Vagina (tissue), 2 donors: Measurements from ENCODE around the gene ARID5B. TPM values are rescaled to one million over a fixed set of nuclear protein-coding genes. Genes with fewer than 3 reads are reported as not detected.

Experiments
- DNase-seq, 2 donors: peaks; one replicate each; pipeline ENCODE4 v3.0.0-alpha.2; 2017; ENCODE audit errors: extremely low spot score in 2 of 2
- H3K27ac ChIP-seq: fragments of 200-600 bp; sonication (generic); one replicate; pipeline ENCODE4 v1.5.1; 2019
- H3K27me3 ChIP-seq: fragments of 200-600 bp; sonication (generic); one replicate; pipeline ENCODE4 v1.5.1; 2019
- H3K36me3 ChIP-seq, 2 donors: fragments of 200-600 bp; sonication (generic); one replicate each; pipeline ENCODE4 v1.5.1; 2017 to 2019
- H3K4me1 ChIP-seq: fragments of 200-600 bp; sonication (generic); one replicate; pipeline ENCODE4 v1.5.1; 2019
- H3K4me3 ChIP-seq, 2 donors: fragments of 200-600 bp; sonication (generic); 1 replicate in 1 of 2; 2 replicates in 1 of 2; pipeline ENCODE4 v1.5.1; 2016 to 2019
- H3K9me3 ChIP-seq: fragments of 200-600 bp; sonication (generic); one replicate; pipeline ENCODE4 v1.5.1; 2019
- CTCF ChIP-seq, 3 experiments: fragments of 450-650 bp in 2 of 3; fragments of 200-600 bp in 1 of 3; sonication (generic) in 1 of 3; IDR thresholded peaks; one replicate each; pipeline ENCODE4 v1.5.1; 2017 to 2019; ENCODE audit warnings: antibody characterized with exemption in 3 of 3, mild to moderate bottlenecking in 2 of 3, moderate library complexity in 2 of 3
- POLR2A ChIP-seq, 2 donors: fragments of 450-650 bp; IDR thresholded peaks; one replicate each; pipeline ENCODE4 v1.6.1; 2017; ENCODE audit warnings: antibody characterized with exemption in 2 of 2, mild to moderate bottlenecking in 2 of 2, moderate library complexity in 2 of 2
- POLR2AphosphoS5 ChIP-seq, 2 donors: sonication (generic); formaldehyde crosslinking; IDR thresholded peaks; one replicate each; pipeline ENCODE4 v1.9.0; 2017; ENCODE audit warnings: antibody characterized with exemption in 2 of 2, mild to moderate bottlenecking in 2 of 2, low read depth in 1 of 2; ENCODE audit not compliant: insufficient read depth in 1 of 2
- intact Hi-C: fragments of 100-400 bp; cut with DNase I; formaldehyde crosslinking; loops from one replicate; pipeline ENCODE4 v1.15.1; 2023
- total RNA-seq: library from RNA; depleted of rRNA; stranded (reverse); fragments of >200 nt; gene quantifications from one replicate; pipeline ENCODE4 v1.2.3, GENCODE V29; 2016

Gene ARID5B
- total RNA-seq, 1 donor from 2014 or later: 75.9 TPM

- no peak for TF ChIP-seq POLR2AphosphoS5 (IDR thresholded peaks at IDR 0.05; ENCODE audit: insufficient read depth in 1 of 2, low read depth in 1 of 2)
- TF ChIP-seq CTCF (IDR thresholded peaks at IDR 0.05): no peak
- TF ChIP-seq POLR2A (IDR thresholded peaks at IDR 0.05): no peak
- DNase-seq: no peak
- Histone ChIP-seq H3K4me1 (peaks cover 11% of the 10 kb centered on the region), H3K27me3 (no peaks in the 10 kb centered on the region), H3K36me3 (no peaks in the 10 kb centered on the region), H3K27ac (no peak overlapping the region), H3K9me3 (no peaks in the 10 kb centered on the region), H3K4me3 (no peak overlapping the region)
- intact Hi-C loops: no loop called here
Observed at GRCh38 chr10:62116896-62117295, 215.4 kb downstream of the ARID5B start.

GRCh38 chr10:62121187-62121530, 219.7 kb downstream of the ARID5B start:
- H3K36me3 ChIP-seq: no peaks in the 10 kb centered on the region
- H3K4me1 ChIP-seq: no peaks in the 10 kb centered on the region
- H3K27me3 ChIP-seq: no peaks in the 10 kb centered on the region
- no peaks in the 10 kb centered on the region for H3K9me3 ChIP-seq
- TF ChIP-seq CTCF (IDR thresholded peaks at IDR 0.05): no peak
- no peak for TF ChIP-seq POLR2A (IDR thresholded peaks at IDR 0.05)
- no peak for TF ChIP-seq POLR2AphosphoS5 (IDR thresholded peaks at IDR 0.05; ENCODE audit: insufficient read depth in 1 of 2, low read depth in 1 of 2)
- intact Hi-C loops: no loop called here
- H3K27ac ChIP-seq: no peak overlapping the region
- DNase-seq: no peak
- no peak overlapping the region for H3K4me3 ChIP-seq

DNA sequence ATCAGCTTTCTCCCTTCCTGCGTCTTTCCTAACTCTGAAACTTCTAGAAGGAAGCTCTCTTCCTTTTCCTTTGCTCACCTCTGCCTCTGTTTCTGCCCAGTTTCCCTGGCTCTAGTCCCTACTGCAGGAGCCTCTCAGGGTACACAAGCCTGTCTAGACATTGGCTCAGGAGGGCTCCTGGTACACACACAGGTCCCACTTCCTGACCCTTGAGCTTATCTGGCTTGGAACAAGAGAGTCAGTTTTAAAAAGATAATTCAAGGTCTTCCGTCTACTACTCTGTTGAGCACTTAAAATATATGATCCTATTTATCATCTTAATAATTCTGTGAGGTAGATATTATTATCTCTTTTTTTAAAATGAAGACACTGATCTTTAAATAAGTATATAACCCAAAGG, 226.5 kb downstream of the ARID5B start:
- Histone ChIP-seq H3K27ac (no peak overlapping the region), H3K4me3 (no peak overlapping the region), H3K9me3 (no peaks in the 10 kb centered on the region), H3K4me1 (no peaks in the 10 kb centered on the region), H3K27me3 (no peaks in the 10 kb centered on the region), H3K36me3 (no peaks in the 10 kb centered on the region)
- no peak for TF ChIP-seq POLR2A (IDR thresholded peaks at IDR 0.05)
- intact Hi-C loops: no loop called here
- no peak for DNase-seq

- H3K27me3 ChIP-seq: no peaks in the 10 kb centered on the region
- H3K27ac ChIP-seq: no peak overlapping the region
- H3K4me3 ChIP-seq: no peak overlapping the region
- intact Hi-C loops: no loop called here
- no peak for DNase-seq
- no peak for TF ChIP-seq CTCF (IDR thresholded peaks at IDR 0.05)
- peak in 1 of 2 donors; percentile 66 for TF ChIP-seq POLR2AphosphoS5 (IDR thresholded peaks at IDR 0.05; ENCODE audit: insufficient read depth in 1 of 2, low read depth in 1 of 2)
- no peak for TF ChIP-seq POLR2A (IDR thresholded peaks at IDR 0.05)
- H3K4me1 ChIP-seq: no peaks in the 10 kb centered on the region
- H3K36me3 ChIP-seq: no peaks in the 10 kb centered on the region
- no peaks in the 10 kb centered on the region for H3K9me3 ChIP-seq
Observed at GRCh38 chr10:62130948-62131347, 229.4 kb downstream of the ARID5B start.

DNA sequence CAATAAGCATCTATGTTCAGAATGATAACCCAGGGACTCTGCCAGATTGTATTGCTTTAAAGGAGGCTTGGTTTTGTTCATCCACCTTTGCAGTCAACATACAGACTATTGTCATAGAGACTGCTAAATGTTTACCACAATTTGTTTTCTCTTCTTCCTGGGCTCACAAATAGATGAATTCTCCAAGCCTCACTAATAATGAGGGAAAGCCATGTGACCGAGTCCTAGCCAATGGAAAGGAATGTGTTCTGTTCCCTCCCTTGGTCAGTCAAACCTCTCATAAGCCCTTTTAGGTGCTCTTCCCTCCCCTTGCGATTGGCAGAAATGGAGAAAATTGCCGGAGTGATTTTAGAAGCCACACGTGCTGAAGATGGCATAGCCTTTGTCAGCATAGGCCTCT, 230.2 kb downstream of the ARID5B start:
- Histone ChIP-seq H3K9me3 (no peaks in the 10 kb centered on the region), H3K27ac (no peak overlapping the region), H3K4me1 (no peaks in the 10 kb centered on the region), H3K27me3 (no peaks in the 10 kb centered on the region), H3K4me3 (no peak overlapping the region), H3K36me3 (no peaks in the 10 kb centered on the region)
- intact Hi-C loops: no loop called here
- no peak for TF ChIP-seq POLR2A (IDR thresholded peaks at IDR 0.05)
- no peak for TF ChIP-seq POLR2AphosphoS5 (IDR thresholded peaks at IDR 0.05; ENCODE audit: insufficient read depth in 1 of 2, low read depth in 1 of 2)
- TF ChIP-seq CTCF (IDR thresholded peaks at IDR 0.05): no peak
- DNase-seq: no peak

GRCh38 chr10:62133618-62134017, 232.1 kb downstream of the ARID5B start:
- intact Hi-C loops: no loop called here
- H3K27me3 ChIP-seq: no peaks in the 10 kb centered on the region
- no peak for DNase-seq
- H3K9me3 ChIP-seq: no peaks in the 10 kb centered on the region
- no peaks in the 10 kb centered on the region for H3K36me3 ChIP-seq
- H3K4me1 ChIP-seq: no peaks in the 10 kb centered on the region
- TF ChIP-seq POLR2A (IDR thresholded peaks at IDR 0.05): no peak
- TF ChIP-seq POLR2AphosphoS5 (IDR thresholded peaks at IDR 0.05; ENCODE audit: insufficient read depth in 1 of 2, low read depth in 1 of 2): no peak
- TF ChIP-seq CTCF (IDR thresholded peaks at IDR 0.05): no peak
- H3K27ac ChIP-seq: no peak overlapping the region
- H3K4me3 ChIP-seq: no peak overlapping the region
